Small intestine (tissue), 7 donors: ENCODE measurements around the gene ROMO1. TPM values are rescaled to one million over a fixed set of nuclear protein-coding genes. Genes with fewer than 3 reads are reported as not detected.
"Not testable (repeated sequence)": the region's sequence is repeated elsewhere in the genome, so short reads cannot be mapped to it uniquely, and the experiment has no call there.

Experiments used
- DNase-seq, 2 donors: peaks; one replicate each; pipeline versions ENCODE4 v3.0.0 to v3.0.0-alpha.2; 2013
- FAIRE-seq: peaks from 2 replicates; lab custom pipeline; 2012; peaks lifted over from hg19 to GRCh38; lab: Jason Lieb, UNC
- H3K27ac ChIP-seq, 3 donors: one replicate each; pipeline ENCODE4 v1.5.1; 2013; ENCODE audit warnings: low read length in 2 of 3, mild to moderate bottlenecking in 2 of 3, control low read depth in 1 of 3, inconsistent platforms in 1 of 3, low read depth in 1 of 3, moderate library complexity in 1 of 3
- H3K27me3 ChIP-seq, 3 donors: one replicate each; pipeline ENCODE4 v1.6.1; 2013; ENCODE audit warnings: low read length in 3 of 3, inconsistent platforms in 1 of 3; ENCODE audit not compliant: control insufficient read depth in 3 of 3, insufficient read depth in 3 of 3
- H3K36me3 ChIP-seq, 3 donors: one replicate each; pipeline ENCODE4 v1.6.1; 2013; ENCODE audit warnings: low read length in 3 of 3, inconsistent platforms in 1 of 3, low read depth in 1 of 3, mild to moderate bottlenecking in 1 of 3, moderate library complexity in 1 of 3; ENCODE audit not compliant: control insufficient read depth in 3 of 3, insufficient read depth in 2 of 3
- H3K4me1 ChIP-seq, 3 donors: one replicate each; pipeline ENCODE4 v1.6.1; 2013; ENCODE audit warnings: low read length in 2 of 3, inconsistent platforms in 1 of 3, low read depth in 1 of 3, mild to moderate bottlenecking in 1 of 3, moderate library complexity in 1 of 3; ENCODE audit not compliant: control insufficient read depth in 3 of 3, insufficient read depth in 2 of 3
- H3K4me3 ChIP-seq, 3 donors: one replicate each; pipeline ENCODE4 v1.5.1; 2013; ENCODE audit warnings: low read length in 3 of 3, control low read depth in 1 of 3, inconsistent platforms in 1 of 3, low read depth in 1 of 3, mild to moderate bottlenecking in 1 of 3, moderate library complexity in 1 of 3
- H3K9me3 ChIP-seq, 2 donors: one replicate each; pipeline ENCODE4 v1.6.1; 2013; ENCODE audit warnings: low read depth in 1 of 2, low read length in 1 of 2; ENCODE audit not compliant: control insufficient read depth in 2 of 2, insufficient read depth in 1 of 2
- WGBS, 3 donors: extraction: QIAGEN DNeasy Blood & Tissue Kit; methylation state at CpG; one replicate each; pipeline ENCODE4 v1.1.7; 2013; 5-methylcytosine and 5-hydroxymethylcytosine counted together
- polyA plus RNA-seq, 4 donors: library from polyadenylated mRNA; stranded (reverse) in 3 of 4; unstranded in 1 of 4; fragments of 200-250 nt in 3 of 4; fragments of 120-200 nt in 1 of 4; gene quantifications; one replicate each; pipeline versions ENCODE4 v1.2.1 to v1.2.3, GENCODE V29; 2013
- donor health status: healthy with polysubstance abuse.
- donor health status: control.
- donor health status: control.
- donor health status: Bipolar disorder and iron deficiency.
- donor health status: healthy.

The ROMO1 gene
- polyA plus RNA-seq, 4 donors: 139 to 755 (median 502) TPM

DNA sequence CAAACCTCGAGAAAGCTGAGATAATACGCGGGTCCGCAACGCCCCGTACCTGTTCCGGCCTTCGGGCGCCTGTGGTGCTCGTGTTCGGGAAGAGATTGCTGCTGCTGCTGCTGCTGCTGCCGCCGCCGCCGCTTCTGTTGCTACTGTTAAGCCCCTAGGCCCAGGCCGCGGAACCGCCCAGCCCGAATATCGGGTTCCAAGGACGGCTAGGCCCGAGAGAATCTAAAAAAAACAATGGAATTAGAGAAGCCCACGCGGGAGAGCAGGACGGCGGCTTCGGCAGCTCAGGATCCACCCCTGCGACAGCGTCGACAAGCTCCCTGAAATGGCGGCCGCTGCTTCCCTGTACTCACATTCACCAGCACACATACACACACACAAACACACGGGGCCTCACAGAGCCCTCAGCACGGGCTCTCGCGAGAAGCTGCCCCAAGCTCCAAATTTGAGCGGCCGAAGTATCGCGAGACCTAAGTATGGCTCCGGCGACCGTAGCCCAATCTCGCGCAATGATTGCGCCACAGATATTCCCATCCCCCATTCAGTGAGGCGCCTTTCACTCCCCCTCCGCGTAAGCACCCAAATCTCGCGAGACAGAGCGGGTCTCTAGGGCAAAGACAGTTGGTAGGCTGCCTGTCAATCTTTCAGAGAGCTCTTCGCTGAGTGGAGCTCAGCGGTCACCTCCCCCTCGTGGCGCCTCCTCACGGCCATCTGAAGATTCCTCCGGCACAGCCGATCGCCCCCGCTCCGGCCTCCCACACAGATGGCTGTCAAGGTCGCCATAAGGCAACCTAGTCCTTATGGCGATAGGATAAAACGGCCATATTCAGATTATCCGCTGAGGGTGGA is 42.9 kb downstream of the ROMO1 start, which contains the start of gene RBM39:
RBM39 (minus strand) TSS at position 369 of the 849 bp plus-strand sequence. CDS start 1,386 bp downstream, outside the sequence.
- peaks cover 2 to 16% (median 6%) of the 10 kb centered on the region in 3 donors for H3K4me1 ChIP-seq
- H3K36me3 ChIP-seq: peaks cover 12 to 17% (median 16%) of the 10 kb centered on the region in 3 donors
- H3K27ac ChIP-seq: peak within 1 kb of the TSS; percentile 98 to 100 (median 99)
- H3K9me3 ChIP-seq: no peaks in the 10 kb centered on the region
- 0 to 1% (median 1%) methylated on average over 62 to 66 of the region's 66 CpGs for WGBS, 3 donors
- H3K27me3 ChIP-seq: no peaks in the 10 kb centered on the region
- DNase-seq: peak; percentile 100
- peak within 1 kb of the TSS; percentile 84 to 99 (median 93) for H3K4me3 ChIP-seq
- FAIRE-seq: no peak

- H3K36me3 ChIP-seq: peaks cover 8 to 14% (median 10%) of the 10 kb centered on the region in 3 donors
- H3K27ac ChIP-seq: peak overlapping the region; percentile 92 to 100 (median 95)
- peaks cover 2 to 16% (median 6%) of the 10 kb centered on the region in 3 donors for H3K4me1 ChIP-seq
- no peaks in the 10 kb centered on the region for H3K27me3 ChIP-seq
- FAIRE-seq (no peak), DNase-seq (peak; percentile 59 to 75)
- H3K9me3 ChIP-seq: no peaks in the 10 kb centered on the region
- H3K4me3 ChIP-seq: peak overlapping the region; percentile 27 to 65 (median 63)
- 0 to 1% (median 1%) methylated on average over 8 of the region's 8 CpGs for WGBS, 3 donors
Measured at GRCh38 chr20:35742741-35743523, 43.7 kb downstream of the ROMO1 start.

DNA sequence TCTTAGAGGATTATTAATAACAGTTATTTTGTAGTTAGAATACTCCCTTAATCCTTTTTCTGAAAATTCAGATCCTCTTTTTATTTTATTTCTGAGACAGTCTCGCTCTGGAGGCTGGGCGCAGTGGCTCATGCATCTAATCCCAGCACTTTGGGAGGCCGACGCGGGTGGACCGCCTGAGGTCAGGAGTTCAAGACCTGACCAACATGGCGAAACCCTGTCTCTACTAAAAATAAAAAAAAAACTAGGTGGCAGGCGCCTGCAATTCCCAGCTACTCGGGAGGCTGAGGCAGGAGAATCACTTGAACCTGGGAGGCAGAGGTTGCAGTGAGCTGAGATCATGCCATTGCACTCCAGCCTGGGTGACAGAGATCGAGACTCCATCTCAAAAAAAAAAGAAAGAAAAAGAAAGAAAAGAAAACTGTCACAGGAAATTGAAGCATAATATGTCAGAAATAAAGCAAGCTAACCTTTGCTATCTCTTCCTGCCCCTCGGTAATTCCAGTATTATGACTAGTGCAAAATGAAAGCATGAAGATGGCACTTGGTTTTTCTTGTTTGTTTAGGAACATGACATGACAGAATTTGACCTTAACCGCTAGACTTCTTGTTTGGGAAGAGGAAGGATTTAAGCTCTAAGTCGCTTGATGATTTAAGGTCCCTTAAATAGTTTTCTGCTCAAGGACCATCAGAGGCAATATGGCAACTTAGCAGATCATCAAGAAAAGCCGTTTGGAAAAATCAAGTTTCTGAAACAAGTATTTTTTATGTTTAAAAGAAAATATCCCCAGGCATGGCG is 44.7 kb downstream of the ROMO1 start:
- H3K27ac ChIP-seq: peak overlapping the region; percentile 91 to 95 (median 92)
- no peak for FAIRE-seq
- peaks cover 2 to 16% (median 3%) of the 10 kb centered on the region in 3 donors for H3K4me1 ChIP-seq
- peak; percentile 18 to 24 for DNase-seq
- H3K4me3 ChIP-seq: no peak overlapping the region
- 63 to 80% (median 63%) methylated on average over 15 of the region's 15 CpGs for WGBS, 3 donors
- no peaks in the 10 kb centered on the region for H3K27me3 ChIP-seq
- H3K36me3 ChIP-seq: peaks cover 4 to 5% (median 4%) of the 10 kb centered on the region in 3 donors
- H3K9me3 ChIP-seq: no peaks in the 10 kb centered on the region

DNA sequence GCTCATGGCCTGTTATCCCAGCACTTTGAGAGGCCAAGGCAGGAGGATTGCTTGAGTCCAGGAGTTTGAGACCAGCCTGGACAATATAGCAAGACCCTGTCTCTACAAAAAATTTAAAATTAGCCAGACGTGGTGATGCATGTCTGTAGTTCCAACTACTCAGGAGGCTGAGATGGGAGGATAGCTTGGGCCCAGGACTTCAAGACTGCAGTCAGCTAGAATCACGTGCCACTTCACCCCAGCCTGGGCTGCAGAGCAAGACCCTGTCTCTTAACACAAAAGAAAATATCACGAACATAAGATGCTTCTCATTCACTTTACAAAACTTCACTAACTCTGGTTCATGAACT is 45.3 kb downstream of the ROMO1 start:
- peaks cover 0 to 13% (median under 1%) of the 10 kb centered on the region in 3 donors for H3K4me1 ChIP-seq
- FAIRE-seq, H3K27me3 ChIP-seq, DNase-seq, H3K36me3 ChIP-seq, H3K9me3 ChIP-seq, H3K4me3 ChIP-seq: not testable (repeated sequence)
- H3K27ac ChIP-seq: peak overlapping the region in 1 of 3 donors; percentile 91
- WGBS, 3 donors: 91 to 95% (median 92%) methylated on average over 3 of the region's 3 CpGs

Other genes starting within 250 kb of the ROMO1 start
- gene CEP250, start 243.8 kb upstream of the ROMO1 start, polyA plus RNA-seq: 10 to 100 TPM in 2 of 4 donors, 1 to 10 TPM in 2; 3.0 to 31.7 (median 8.8) TPM
- gene C20orf173, start 169.8 kb upstream of the ROMO1 start, polyA plus RNA-seq: not detected
- gene ERGIC3, start 157.3 kb upstream of the ROMO1 start, polyA plus RNA-seq: 100 to 1,000 TPM; 198 to 270 (median 225) TPM
- gene SPAG4, start 83.6 kb upstream of the ROMO1 start, polyA plus RNA-seq: 10 to 100 TPM in 1 of 4 donors, 1 to 10 TPM in 2, under 1 TPM in 1; 0.96 to 10.5 (median 2.1) TPM
- gene CPNE1, start 34.5 kb upstream of the ROMO1 start, polyA plus RNA-seq: 100 to 1,000 TPM in 3 of 4 donors, 10 to 100 TPM in 1; 94.3 to 132 (median 113) TPM
- gene RBM12, start 34.5 kb upstream of the ROMO1 start, polyA plus RNA-seq: 10 to 100 TPM in 2 of 4 donors, 1 to 10 TPM in 2; 6.9 to 61.6 (median 12.6) TPM
- gene NFS1, start 53 bp upstream of the ROMO1 start, polyA plus RNA-seq: 10 to 100 TPM; 21.9 to 39.6 (median 34.1) TPM
- 100 to 1,000 TPM; 148 to 418 (median 215) TPM for gene RBM39, start 42.9 kb downstream of the ROMO1 start, polyA plus RNA-seq
- 10 to 100 TPM in 3 of 4 donors, 1 to 10 TPM in 1; 9.6 to 23.1 (median 14.9) TPM for gene PHF20, start 72.6 kb downstream of the ROMO1 start, polyA plus RNA-seq